Activated CD4-positive, alpha-beta memory T cell treated with anti-CD3 and anti-CD28 coated beads, Interleukin-2, amount 10 ng/mL, durations not matched to agents 7 days and 5 days (primary cell): ENCODE measurements around the gene IFNA10. TPM values are rescaled to one million over a fixed set of nuclear protein-coding genes. Genes with fewer than 3 reads are reported as not detected.
"Not testable (repeated sequence)": the region's sequence is repeated elsewhere in the genome, so short reads cannot be mapped to it uniquely, and the experiment has no call there.

ENCODE experiments used
- CTCF ChIA-PET: fragments of 350-600 bp; sonication (Branson Sonifier 250); formaldehyde crosslinking; loops from one replicate; lab custom pipeline; 2021; ENCODE audit warnings: antibody characterized with exemption, inconsistent platforms; lab: Charles Lee
- POLR2A ChIA-PET: fragments of 350-600 bp; sonication (Branson Sonifier 250); formaldehyde crosslinking; loops from one replicate; lab custom pipeline; 2021; ENCODE audit warnings: antibody characterized with exemption; lab: Charles Lee
- DNase-seq: peaks from one replicate; pipeline ENCODE4 v3.0.0-alpha.2; 2020
- H3K27ac Mint-ChIP-seq: one replicate; pipeline ENCODE4 v1.8.0; 2021; ENCODE audit warnings: mild to moderate bottlenecking, mixed read lengths
- H3K27me3 Mint-ChIP-seq: one replicate; pipeline ENCODE4 v1.8.0; 2021; ENCODE audit warnings: mixed read lengths
- H3K36me3 Mint-ChIP-seq: one replicate; pipeline ENCODE4 v1.8.0; 2021; ENCODE audit warnings: low read depth, mixed read lengths
- H3K4me1 Mint-ChIP-seq: one replicate; pipeline ENCODE4 v1.8.0; 2021; ENCODE audit warnings: mixed read lengths
- H3K4me3 Mint-ChIP-seq: one replicate; pipeline ENCODE4 v1.8.0; 2021; ENCODE audit warnings: mild to moderate bottlenecking, mixed read lengths
- H3K9me3 Mint-ChIP-seq: one replicate; pipeline ENCODE4 v1.8.0; 2021; ENCODE audit warnings: mixed read lengths
- total RNA-seq, 2 experiments: library from RNA; stranded (reverse); gene quantifications; one replicate each; pipeline ENCODE4 v1.2.3, GENCODE V29; 2021

The IFNA10 gene
- not detected for total RNA-seq

DNA sequence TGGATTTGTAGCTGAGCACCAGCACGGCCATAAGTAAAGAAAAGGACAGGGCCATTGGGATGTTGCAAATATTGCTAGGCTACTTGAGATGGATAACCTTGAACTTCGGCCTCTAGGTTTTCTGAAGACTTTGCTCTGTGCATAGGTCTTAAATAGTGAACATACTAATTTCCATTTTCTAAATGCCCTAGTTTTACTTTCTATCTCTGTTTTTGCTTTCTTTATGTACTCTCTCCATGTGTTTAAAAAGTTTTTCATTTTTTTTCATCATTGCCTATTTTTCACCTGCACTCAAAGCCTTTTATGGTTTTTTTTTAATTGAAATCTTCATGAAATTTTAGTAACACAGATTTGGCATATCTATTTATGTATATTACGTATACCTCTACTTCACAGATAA lies at the start of gene IFNA10:
Gene IFNA10, minus strand, starts transcription at position 101 of the 400 bp plus-strand sequence. Its CDS starts 46 bp downstream, at position 55.
- H3K4me1 Mint-ChIP-seq, H3K4me3 Mint-ChIP-seq, H3K9me3 Mint-ChIP-seq, H3K27ac Mint-ChIP-seq, POLR2A ChIA-PET, DNase-seq, H3K36me3 Mint-ChIP-seq: not testable (repeated sequence)
- H3K27me3 Mint-ChIP-seq: peaks cover 27% of the 10 kb centered on the region
- CTCF ChIA-PET: interaction anchor here (0.5 to 0.9 kb wide), 2 partner anchors 12 to 112 kb away, joined by 4 read pairs; no protein-coding TSS in a partner anchor

DNA sequence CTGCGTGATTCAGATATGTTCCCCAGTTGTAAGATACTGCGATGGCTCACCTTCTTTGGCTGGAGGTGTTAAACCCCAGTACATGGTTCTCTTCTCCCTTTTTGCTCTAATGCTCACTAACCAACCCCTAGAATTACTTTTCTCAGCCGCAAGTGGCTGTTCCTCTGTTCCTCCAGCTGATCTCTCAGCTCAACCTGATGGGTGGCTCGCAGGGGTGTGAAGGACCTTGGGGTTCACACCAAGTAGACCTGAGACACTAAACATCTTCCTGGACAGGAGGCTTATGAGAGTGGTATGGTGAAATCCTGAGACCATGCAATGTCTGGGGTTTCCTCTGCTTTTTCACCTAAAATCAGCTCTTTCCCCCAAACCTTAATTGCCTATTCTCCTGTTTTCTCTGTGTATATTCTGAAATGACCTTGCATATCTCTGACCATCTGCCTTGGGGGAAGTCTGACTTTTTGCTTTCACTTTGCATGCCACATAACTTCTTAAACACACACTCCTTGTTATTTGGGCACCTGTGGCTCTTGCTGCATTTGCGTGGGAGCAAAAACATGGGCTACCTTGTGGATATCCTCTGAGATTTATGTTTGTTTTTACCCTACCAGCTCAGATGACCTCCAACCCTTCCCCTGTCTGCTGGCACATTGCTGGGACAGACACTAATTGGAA lies 48.7 kb upstream of the IFNA10 start:
- Mint-ChIP-seq H3K4me3 (no peak overlapping the region), H3K9me3 (no peaks in the 10 kb centered on the region), H3K4me1 (peaks cover 4% of the 10 kb centered on the region), H3K36me3 (no peaks in the 10 kb centered on the region), H3K27ac (no peak overlapping the region), H3K27me3 (peaks cover 34% of the 10 kb centered on the region)
- DNase-seq: no peak
- POLR2A ChIA-PET: no interaction called here
- CTCF ChIA-PET: no interaction called here

DNA sequence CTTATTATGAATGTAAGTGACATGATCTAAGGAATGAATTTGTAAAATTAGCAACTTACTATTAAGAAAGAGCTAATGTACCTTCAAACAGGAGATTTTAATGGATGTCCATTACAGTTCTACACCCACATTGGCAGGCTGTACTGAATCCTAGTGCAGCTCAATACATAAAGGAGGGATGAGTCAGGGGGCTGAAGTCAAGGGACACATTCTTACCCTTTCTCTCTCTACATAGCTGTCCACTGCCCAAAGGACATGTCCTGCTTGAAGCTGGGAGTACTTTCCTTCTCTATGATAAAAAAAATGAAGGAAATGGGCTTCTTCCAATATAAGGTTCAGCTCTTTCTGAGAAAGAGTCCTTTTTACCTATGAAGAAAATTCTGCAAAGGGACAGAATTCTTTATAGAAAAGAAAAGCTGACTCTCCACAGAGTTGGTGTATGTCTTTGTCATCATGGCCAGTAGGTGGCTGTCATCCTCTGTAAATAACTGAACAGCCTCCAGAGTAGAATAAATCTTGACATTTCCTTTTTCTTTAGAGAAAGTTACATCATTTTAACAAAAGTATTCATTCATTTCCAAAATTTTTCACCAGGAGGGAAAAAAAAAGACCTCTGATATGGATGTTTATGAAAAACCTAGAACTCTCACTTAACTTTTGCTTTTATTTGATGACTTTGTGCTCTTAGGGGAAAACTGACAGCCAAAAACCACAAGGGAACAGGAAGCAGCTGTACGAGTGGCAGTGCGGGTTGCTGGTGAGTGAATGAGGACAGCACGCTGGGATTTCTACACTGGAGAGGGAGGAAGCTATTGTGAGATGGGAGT lies 46.0 kb upstream of the IFNA10 start:
- Mint-ChIP-seq H3K4me3 (no peak overlapping the region), H3K27me3 (peaks cover 44% of the 10 kb centered on the region), H3K27ac (no peak overlapping the region), H3K4me1 (peaks cover 4% of the 10 kb centered on the region), H3K36me3 (no peaks in the 10 kb centered on the region), H3K9me3 (no peaks in the 10 kb centered on the region)
- no peak for DNase-seq
- ChIA-PET CTCF (interaction anchor here (0.8 to 1.7 kb wide), 8 partner anchors 10 to 306 kb away, joined by 3 to 6 read pairs (median 4); no protein-coding TSS in a partner anchor), POLR2A (no interaction called here)

DNA sequence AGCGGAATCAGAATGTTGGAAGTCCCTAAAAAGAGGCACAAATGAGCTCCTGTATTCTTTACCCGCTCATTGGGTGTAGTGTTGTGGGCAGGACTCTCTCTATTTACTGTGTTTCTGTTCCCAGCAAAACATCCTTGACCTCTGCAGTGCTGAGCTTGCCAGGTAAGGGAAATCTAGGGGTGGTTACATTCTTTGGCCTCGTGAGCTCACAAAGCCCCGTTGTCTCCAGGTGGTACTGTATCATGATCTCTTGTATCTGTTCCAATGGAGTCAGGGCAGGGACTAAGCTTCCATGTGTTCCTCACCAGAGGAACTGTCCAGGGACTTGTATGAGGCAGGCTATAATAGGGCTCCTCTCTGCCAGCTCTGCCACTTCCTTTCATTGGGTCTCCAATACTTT lies 44.7 kb upstream of the IFNA10 start:
- H3K36me3 Mint-ChIP-seq: no peaks in the 10 kb centered on the region
- H3K4me1 Mint-ChIP-seq: peaks cover 4% of the 10 kb centered on the region
- ChIA-PET POLR2A (no interaction called here), CTCF (interaction anchor here (0.9 to 1.7 kb wide), 5 partner anchors 9 to 393 kb away, joined by 3 to 6 read pairs (median 5); no protein-coding TSS in a partner anchor)
- no peaks in the 10 kb centered on the region for H3K9me3 Mint-ChIP-seq
- H3K4me3 Mint-ChIP-seq: no peak overlapping the region
- no peak overlapping the region for H3K27ac Mint-ChIP-seq
- H3K27me3 Mint-ChIP-seq: peaks cover 44% of the 10 kb centered on the region
- no peak for DNase-seq

DNA sequence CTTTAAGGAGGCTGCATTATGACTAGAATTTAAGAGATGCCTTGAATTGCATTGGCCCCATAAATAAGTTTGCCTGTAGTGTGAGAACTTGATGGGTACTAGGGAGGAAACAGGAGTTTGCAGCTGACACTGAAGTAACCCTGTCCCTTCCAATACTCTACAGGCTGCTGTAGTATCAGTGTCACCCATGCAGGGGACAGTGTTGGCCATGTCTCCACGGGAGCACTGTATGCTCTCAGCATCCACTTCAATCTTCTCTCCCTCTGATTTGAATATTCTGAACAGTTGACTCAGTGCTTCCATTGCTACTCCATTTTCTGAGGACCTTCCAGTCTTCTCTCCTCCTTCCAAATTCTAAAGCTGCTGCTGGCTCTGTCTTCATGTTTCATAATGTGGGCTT lies 44.2 kb upstream of the IFNA10 start:
- Mint-ChIP-seq H3K9me3 (no peaks in the 10 kb centered on the region), H3K27ac (no peak overlapping the region), H3K4me3 (no peak overlapping the region), H3K27me3 (peaks cover 41% of the 10 kb centered on the region), H3K36me3 (no peaks in the 10 kb centered on the region), H3K4me1 (peaks cover 4% of the 10 kb centered on the region)
- ChIA-PET POLR2A (no interaction called here), CTCF (interaction anchor here (1.0 to 1.7 kb wide), 4 partner anchors 15 to 183 kb away, joined by 3 to 5 read pairs (median 4); no protein-coding TSS in a partner anchor)
- no peak for DNase-seq

DNA sequence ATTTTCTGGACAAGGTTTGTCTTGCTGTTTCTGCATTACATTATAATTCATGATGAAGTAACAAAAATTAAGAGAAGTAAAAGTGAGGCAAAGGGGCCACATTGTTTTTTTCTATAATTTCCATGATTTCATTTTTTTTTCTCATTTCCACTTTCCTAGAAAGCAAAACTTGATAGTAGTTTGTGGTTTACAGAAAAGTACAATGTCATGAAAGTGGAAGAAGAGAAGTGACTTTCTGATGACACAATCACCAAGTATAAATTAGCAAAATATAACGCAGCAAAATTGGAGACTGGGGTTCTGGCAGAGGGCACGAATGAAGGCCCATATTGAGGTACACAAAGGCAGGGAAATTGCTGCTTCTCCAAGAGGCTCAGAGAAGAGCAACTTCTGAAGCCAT lies 37.9 kb upstream of the IFNA10 start:
- Mint-ChIP-seq H3K27me3 (peaks cover 28% of the 10 kb centered on the region), H3K36me3 (no peaks in the 10 kb centered on the region), H3K4me3 (no peak overlapping the region), H3K9me3 (no peaks in the 10 kb centered on the region), H3K27ac (no peak overlapping the region), H3K4me1 (peaks cover 3% of the 10 kb centered on the region)
- DNase-seq: no peak
- POLR2A ChIA-PET: no interaction called here
- CTCF ChIA-PET: no interaction called here

DNA sequence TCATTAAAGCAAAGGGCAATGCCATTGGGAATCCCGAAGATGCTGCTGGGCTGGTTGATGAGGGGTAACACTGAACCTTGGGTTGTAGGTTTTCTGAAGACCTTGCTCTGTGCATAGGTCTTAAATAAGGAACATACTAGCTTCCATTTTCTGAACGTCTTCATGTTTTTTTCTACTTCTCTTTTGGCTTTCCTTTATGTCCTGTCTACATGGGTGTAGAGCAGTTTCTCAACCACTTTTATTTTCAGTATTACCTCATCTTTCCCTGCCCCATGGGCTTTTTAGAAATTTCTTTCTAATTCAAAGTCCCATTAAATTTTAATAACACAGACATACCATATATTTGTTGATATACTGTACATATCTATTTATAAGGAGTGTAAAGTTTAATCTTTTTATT lies 33.0 kb upstream of the IFNA10 start, which contains the start of gene IFNA14:
Gene IFNA14, minus strand, starts transcription at position 95 of the 400 bp plus-strand sequence. Its CDS starts 70 bp downstream, at position 25.
- H3K27me3 Mint-ChIP-seq: peaks cover 49% of the 10 kb centered on the region
- H3K9me3 Mint-ChIP-seq: no peaks in the 10 kb centered on the region
- no peak for DNase-seq
- H3K4me1 Mint-ChIP-seq: peaks cover 9% of the 10 kb centered on the region
- H3K27ac Mint-ChIP-seq: no peak within 1 kb of the TSS
- ChIA-PET CTCF (interaction anchor here (1.3 kb wide), 1 partner anchor 9 kb away, joined by 3 read pairs; no protein-coding TSS in a partner anchor), POLR2A (no interaction called here)
- H3K36me3 Mint-ChIP-seq: no peaks in the 10 kb centered on the region
- H3K4me3 Mint-ChIP-seq: no peak within 1 kb of the TSS

DNA sequence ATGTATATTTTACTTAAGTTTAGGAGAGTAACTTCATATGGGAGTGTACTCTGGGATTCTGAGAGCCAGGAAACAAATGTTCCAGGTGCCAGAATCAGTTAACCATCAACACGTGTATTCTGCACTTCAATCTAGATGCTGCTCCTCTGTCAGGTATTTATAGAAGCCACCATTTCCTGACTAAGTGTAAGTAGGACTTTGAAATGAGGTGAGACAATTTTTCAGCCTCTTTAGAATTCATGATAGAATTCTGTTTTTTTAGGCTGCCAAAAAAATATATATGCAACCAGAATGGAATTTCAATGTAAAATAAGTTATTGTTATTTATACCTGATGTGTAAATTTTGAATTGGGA lies 29.4 kb upstream of the IFNA10 start:
- CTCF ChIA-PET: interaction anchor here (0.7 to 2.0 kb wide), 10 partner anchors 13 to 220 kb away, joined by 3 to 9 read pairs (median 4); no protein-coding TSS in a partner anchor
- H3K27ac Mint-ChIP-seq, POLR2A ChIA-PET, H3K4me1 Mint-ChIP-seq, H3K36me3 Mint-ChIP-seq, H3K4me3 Mint-ChIP-seq, H3K9me3 Mint-ChIP-seq, DNase-seq: not testable (repeated sequence)
- H3K27me3 Mint-ChIP-seq: peaks cover 29% of the 10 kb centered on the region

DNA sequence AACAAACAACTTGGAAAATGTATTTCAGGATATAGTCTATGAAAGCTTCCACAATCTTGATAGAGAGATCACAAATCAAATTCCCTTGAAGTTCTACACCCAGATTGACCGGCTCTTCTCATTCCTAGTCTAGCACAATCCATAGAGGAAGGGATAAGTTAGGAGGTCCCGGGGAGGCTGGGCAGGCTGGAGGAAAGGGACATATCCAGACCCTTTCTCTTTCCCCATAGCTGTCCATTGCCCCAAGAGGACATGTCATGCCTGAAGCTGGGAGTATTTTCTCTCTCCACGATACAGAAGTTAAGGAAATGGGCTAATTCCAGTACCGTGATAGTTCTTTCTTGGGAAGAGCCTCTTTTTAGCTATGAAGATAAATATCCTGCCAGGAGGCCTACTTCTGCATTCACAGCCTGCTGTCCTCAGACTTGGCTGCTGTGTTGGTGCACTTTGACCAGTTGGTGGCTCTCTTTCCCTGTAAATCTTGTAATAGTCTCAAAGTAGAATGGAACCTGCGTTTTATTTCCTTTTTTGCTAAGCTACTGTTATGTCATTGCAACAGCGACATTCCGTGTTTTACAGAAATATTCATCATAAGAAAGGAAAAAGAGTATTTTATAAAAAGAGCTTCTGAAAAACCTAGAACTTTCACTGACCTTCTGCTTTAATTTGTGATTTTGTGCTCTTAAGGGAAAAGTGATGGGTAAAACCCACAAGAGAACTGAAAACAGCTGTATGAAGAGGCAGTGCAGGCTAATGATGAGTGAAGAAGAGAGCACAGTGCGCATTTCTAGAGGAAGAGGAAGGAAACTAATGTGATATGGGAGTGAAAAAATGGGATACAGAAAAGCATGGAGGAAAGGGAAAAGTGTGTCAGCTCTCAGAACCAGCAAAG lies 28.8 kb upstream of the IFNA10 start:
- DNase-seq, H3K4me3 Mint-ChIP-seq, POLR2A ChIA-PET, H3K4me1 Mint-ChIP-seq, H3K36me3 Mint-ChIP-seq, H3K27ac Mint-ChIP-seq, H3K9me3 Mint-ChIP-seq: not testable (repeated sequence)
- peaks cover 26% of the 10 kb centered on the region for H3K27me3 Mint-ChIP-seq
- CTCF ChIA-PET: interaction anchor here (0.6 to 2.0 kb wide), 13 partner anchors 14 to 553 kb away, joined by 3 to 9 read pairs (median 4); no protein-coding TSS in a partner anchor

DNA sequence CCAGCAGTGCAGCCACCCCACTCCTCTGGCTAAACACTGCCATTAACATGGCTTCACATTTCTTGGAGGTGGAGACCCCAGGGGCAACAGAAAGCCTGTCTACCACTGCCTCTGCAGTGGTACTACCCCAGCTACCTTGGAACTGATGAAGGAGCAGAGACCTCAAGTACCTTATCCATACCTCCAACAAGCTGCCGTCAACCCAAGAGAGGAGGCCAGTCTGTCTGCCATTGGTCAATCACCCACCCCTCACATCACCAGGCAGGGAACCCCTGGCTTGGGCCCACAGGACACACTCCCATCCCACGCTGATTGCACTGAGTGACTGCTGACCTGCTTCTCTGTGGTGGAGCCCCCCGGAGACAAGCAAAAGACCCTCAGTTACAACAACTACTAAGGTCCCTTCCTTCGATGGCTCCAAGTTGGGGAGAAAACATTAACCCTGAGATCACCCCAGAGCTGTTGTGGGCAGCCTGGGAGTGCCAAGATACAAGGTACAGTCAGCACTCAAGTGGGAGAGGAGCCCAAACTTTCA lies 27.3 kb upstream of the IFNA10 start:
- CTCF ChIA-PET: interaction anchor here (1.7 to 2.0 kb wide), 3 partner anchors 19 to 162 kb away, joined by 3 to 9 read pairs (median 3); no protein-coding TSS in a partner anchor
- no peak for DNase-seq
- Mint-ChIP-seq H3K27me3 (peaks cover 22% of the 10 kb centered on the region), H3K4me3 (no peak overlapping the region), H3K9me3 (no peaks in the 10 kb centered on the region), H3K36me3 (no peaks in the 10 kb centered on the region), H3K27ac (no peak overlapping the region), H3K4me1 (peaks cover 5% of the 10 kb centered on the region)
- POLR2A ChIA-PET: no interaction called here

DNA sequence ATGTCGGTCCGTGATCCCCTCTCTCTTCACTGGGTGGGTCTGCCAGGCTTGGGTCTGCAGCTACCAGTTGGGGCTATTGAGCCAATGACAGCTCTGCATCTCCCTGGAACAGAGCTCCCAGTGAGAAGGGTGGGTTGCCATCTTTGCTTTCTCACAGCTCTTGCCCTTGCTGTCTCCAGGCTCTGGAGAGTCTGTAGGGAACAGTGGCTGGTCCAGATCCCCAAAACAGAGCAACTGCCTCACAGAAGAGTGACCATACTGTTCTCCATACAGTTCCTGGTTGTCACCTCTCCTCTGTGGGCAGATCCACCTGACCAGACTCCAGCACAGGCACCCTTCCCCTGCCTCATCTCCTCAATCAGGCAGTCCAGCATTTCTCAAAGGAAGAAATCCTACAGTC lies 26.3 kb upstream of the IFNA10 start:
- no peak for DNase-seq
- CTCF ChIA-PET: no interaction called here
- POLR2A ChIA-PET: no interaction called here
- Mint-ChIP-seq H3K9me3 (no peaks in the 10 kb centered on the region), H3K36me3 (no peaks in the 10 kb centered on the region), H3K27ac (no peak overlapping the region), H3K27me3 (peaks cover 17% of the 10 kb centered on the region), H3K4me3 (no peak overlapping the region), H3K4me1 (peaks cover 5% of the 10 kb centered on the region)

DNA sequence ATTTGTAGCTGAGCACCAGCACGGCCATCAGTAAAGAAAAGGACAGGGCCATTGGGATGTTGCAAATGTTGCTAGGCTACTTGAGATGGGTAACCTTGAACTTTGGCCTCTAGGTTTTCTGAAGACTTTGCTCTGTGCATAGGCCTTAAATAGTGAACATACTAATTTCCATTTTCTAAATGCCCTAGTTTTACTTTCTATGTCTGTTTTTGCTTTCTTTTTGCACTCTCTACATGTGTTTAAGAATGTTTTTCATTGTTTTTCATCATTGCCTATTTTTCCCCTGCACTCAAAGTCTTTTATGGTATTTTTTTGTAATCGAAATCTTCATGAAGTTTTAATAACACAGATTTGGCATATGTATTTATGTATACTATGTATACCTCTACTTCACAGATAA lies 21.2 kb upstream of the IFNA10 start, which contains the start of gene IFNA17:
Gene IFNA17, minus strand, starts transcription at position 101 of the 400 bp plus-strand sequence. Its CDS starts 49 bp downstream, at position 52.
- H3K4me3 Mint-ChIP-seq: no peak within 1 kb of the TSS
- DNase-seq: no peak
- H3K4me1 Mint-ChIP-seq: no peaks in the 10 kb centered on the region
- no peak within 1 kb of the TSS for H3K27ac Mint-ChIP-seq
- no peaks in the 10 kb centered on the region for H3K9me3 Mint-ChIP-seq
- CTCF ChIA-PET: no interaction called here
- POLR2A ChIA-PET: no interaction called here
- H3K36me3 Mint-ChIP-seq: no peaks in the 10 kb centered on the region
- peaks cover 5% of the 10 kb centered on the region for H3K27me3 Mint-ChIP-seq
